ENCODE measurements around the gene SLC12A7. TPM values are rescaled to one million over a fixed set of nuclear protein-coding genes. Genes with fewer than 3 reads are reported as not detected.

SLC12A7 gene
- total RNA-seq, 1 experiment from 2014 or later: 30.8 TPM

DNA sequence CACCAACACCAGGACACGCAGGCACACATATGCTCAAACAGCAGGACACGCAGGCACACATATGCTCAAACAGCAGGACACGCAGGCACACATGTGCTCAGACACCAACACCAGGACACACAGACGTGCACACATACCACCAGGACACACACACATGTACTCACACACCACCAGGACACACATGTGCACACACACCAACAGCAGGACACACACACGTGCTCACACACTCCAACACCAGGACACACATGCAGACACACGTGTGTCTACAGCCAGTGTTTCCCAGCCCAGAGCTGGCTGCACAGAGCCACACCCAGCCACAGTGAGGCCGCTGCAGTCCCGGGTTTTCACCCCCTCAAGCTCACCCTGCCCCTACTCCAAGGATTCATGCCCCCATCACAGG lies 25.0 kb upstream of the SLC12A7 start:
- H3K79me1 ChIP-seq (ENCODE audit: insufficient read depth, low read depth, low read length, poor library complexity, severe bottlenecking): no peaks in the 10 kb centered on the region
- H4K91ac ChIP-seq (ENCODE audit: insufficient read length, low read depth, low read length): no peak overlapping the region
- no peak overlapping the region for H2AK5ac ChIP-seq (ENCODE audit: insufficient read length, low read length)
- peaks cover 8 to 48% of the 10 kb centered on the region in 2 experiments for H3K4me1 Mint-ChIP-seq
- no peak overlapping the region for H3K4me2 ChIP-seq (ENCODE audit: insufficient read depth, insufficient read length, low read length)
- no peaks in the 10 kb centered on the region for H3K9me3 ChIP-seq (ENCODE audit: control insufficient read depth, low read depth, low read length)
- H4K5ac ChIP-seq (ENCODE audit: insufficient read length, low read depth, low read length): no peak overlapping the region
- DNase-seq: no peak
- H2BK5ac ChIP-seq (ENCODE audit: insufficient read length, low read length): no peak overlapping the region
- H4K20me1 ChIP-seq (ENCODE audit: control insufficient read depth, insufficient read depth, insufficient read length): peaks cover 4% of the 10 kb centered on the region
- H3K4ac ChIP-seq (ENCODE audit: low read depth, low read length): no peak overlapping the region
- no peak overlapping the region for H2BK20ac ChIP-seq (ENCODE audit: low read depth, low read length, poor library complexity, severe bottlenecking)
- no peaks in the 10 kb centered on the region for H3K27me3 ChIP-seq (ENCODE audit: insufficient read depth, low read length)
- no peak overlapping the region for H2BK12ac ChIP-seq (ENCODE audit: insufficient read length, low read depth, low read length)
- no peak overlapping the region for H3K23ac ChIP-seq (ENCODE audit: insufficient read length, low read depth, low read length)
- no peaks in the 10 kb centered on the region for H3K23me2 ChIP-seq (ENCODE audit: insufficient read length, low read depth, low read length, poor library complexity, severe bottlenecking)
- H3K27ac Mint-ChIP-seq: peak overlapping the region in 2 of 3 experiments; percentile 4 to 78; a peak in 3 of 7 replicates
- H2AFZ ChIP-seq (ENCODE audit: low read length): no peak overlapping the region
- H3K9ac ChIP-seq (ENCODE audit: extremely low read depth, insufficient read length, low read length): no peak overlapping the region
- no peaks in the 10 kb centered on the region for H3K36me3 Mint-ChIP-seq (ENCODE audit: insufficient read depth in 1 of 3, low read depth in 3 of 3)
- WGBS (ENCODE audit: extremely low coverage, insufficient read length, low lambda C conversion rate): no CpG with 5 or more reads among the region's 8 CpGs
- H3K27me3 Mint-ChIP-seq (ENCODE audit: low read depth): peaks cover 4% of the 10 kb centered on the region
- no peak overlapping the region; the same call in 1 of the 2 replicates for H3K14ac ChIP-seq (ENCODE audit: insufficient read depth, low read length)
- no peak for TF ChIP-seq CTCF (conservative IDR thresholded peaks at IDR 0.05)
- H2BK120ac ChIP-seq (ENCODE audit: low read depth, low read length, poor library complexity, severe bottlenecking): no peak overlapping the region
- H3K56ac ChIP-seq (ENCODE audit: insufficient read length, low read depth, low read length): no peak overlapping the region
- H3K9me3 Mint-ChIP-seq: peaks cover 0 to 4% of the 10 kb centered on the region in 2 experiments; a peak in 2 of 5 replicates
- no peaks in the 10 kb centered on the region for H3K79me2 ChIP-seq (ENCODE audit: insufficient read depth, low read length)
- H4K8ac ChIP-seq (replicated peaks; ENCODE audit: insufficient read length, low read depth, low read length): no peak overlapping the region
- H3K4me1 ChIP-seq (ENCODE audit: insufficient read depth, low read length): no peaks in the 10 kb centered on the region
- no peak overlapping the region for H3K4me3 Mint-ChIP-seq
- H3K18ac ChIP-seq (ENCODE audit: insufficient read length, low read depth, low read length): no peak overlapping the region
- no peak overlapping the region for H2BK15ac ChIP-seq (ENCODE audit: low read depth, low read length)
- no peak overlapping the region for H3T11ph ChIP-seq (ENCODE audit: low read length)
- H3K27ac ChIP-seq (ENCODE audit: insufficient read length, low read depth, low read length): no peak overlapping the region

All from H9 (cell line).